Measurements from ENCODE around the gene DYRK3. TPM values are rescaled to one million over a fixed set of nuclear protein-coding genes. Genes with fewer than 3 reads are reported as not detected.

Gene DYRK3
- total RNA-seq, 1 donor from 2014 or later = 5.9 TPM

- TF ChIP-seq POLR2A (IDR thresholded peaks at IDR 0.05) = no peak
- peak in 1 of 2 donors; percentile 45 for TF ChIP-seq POLR2AphosphoS5 (IDR thresholded peaks at IDR 0.05; ENCODE audit: insufficient read depth in 1 of 2, low read depth in 1 of 2)
- no peak for DNase-seq (ENCODE audit: extremely low spot score in 2 of 2)
- intact Hi-C loops (cut with DNase I) = no loop called here
- Histone ChIP-seq H3K9me3 (no peaks in the 10 kb centered on the region), H3K36me3 (peaks cover 0 to 39% of the 10 kb centered on the region in 2 donors), H3K4me1 (peaks cover 59% of the 10 kb centered on the region), H3K4me3 (no peak overlapping the region), H3K27ac (peak overlapping the region; percentile 77), H3K27me3 (no peaks in the 10 kb centered on the region)
Measured at GRCh38 chr1:206590025-206590758, 45.1 kb upstream of the DYRK3 start.

- Histone ChIP-seq H3K36me3 (peaks cover 0 to 44% of the 10 kb centered on the region in 2 donors), H3K4me1 (peaks cover 49% of the 10 kb centered on the region), H3K27ac (peak overlapping the region; percentile 77)
Measured at GRCh38 chr1:206591226-206591625, 44.1 kb upstream of the DYRK3 start.

DNA sequence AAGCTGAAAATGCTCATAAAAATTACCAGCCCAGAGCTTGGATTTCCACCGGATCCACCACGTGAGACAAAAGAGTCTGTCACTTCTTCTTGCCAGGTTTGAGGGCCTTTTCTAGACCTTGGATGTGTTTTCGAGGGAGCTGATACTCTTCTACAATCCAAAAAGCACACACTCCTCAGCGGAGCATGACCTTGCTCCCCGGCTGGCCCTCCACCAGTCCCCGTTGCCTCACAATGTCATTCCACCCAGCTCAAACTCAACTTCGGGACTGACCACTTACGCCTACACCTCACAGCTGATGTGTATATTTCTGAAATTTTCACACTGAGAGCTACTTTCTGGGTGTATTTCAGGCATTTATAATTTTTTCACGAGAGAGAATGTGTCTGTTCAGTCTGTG, 43.6 kb upstream of the DYRK3 start:
- peaks cover 0 to 49% of the 10 kb centered on the region in 2 donors for H3K36me3 ChIP-seq
- H3K27ac ChIP-seq = peak overlapping the region; percentile 77
- peaks cover 46% of the 10 kb centered on the region for H3K4me1 ChIP-seq
- H3K4me3 ChIP-seq = no peak overlapping the region
- DNase-seq (ENCODE audit: extremely low spot score in 2 of 2) = no peak
- TF ChIP-seq, protein P1, sequence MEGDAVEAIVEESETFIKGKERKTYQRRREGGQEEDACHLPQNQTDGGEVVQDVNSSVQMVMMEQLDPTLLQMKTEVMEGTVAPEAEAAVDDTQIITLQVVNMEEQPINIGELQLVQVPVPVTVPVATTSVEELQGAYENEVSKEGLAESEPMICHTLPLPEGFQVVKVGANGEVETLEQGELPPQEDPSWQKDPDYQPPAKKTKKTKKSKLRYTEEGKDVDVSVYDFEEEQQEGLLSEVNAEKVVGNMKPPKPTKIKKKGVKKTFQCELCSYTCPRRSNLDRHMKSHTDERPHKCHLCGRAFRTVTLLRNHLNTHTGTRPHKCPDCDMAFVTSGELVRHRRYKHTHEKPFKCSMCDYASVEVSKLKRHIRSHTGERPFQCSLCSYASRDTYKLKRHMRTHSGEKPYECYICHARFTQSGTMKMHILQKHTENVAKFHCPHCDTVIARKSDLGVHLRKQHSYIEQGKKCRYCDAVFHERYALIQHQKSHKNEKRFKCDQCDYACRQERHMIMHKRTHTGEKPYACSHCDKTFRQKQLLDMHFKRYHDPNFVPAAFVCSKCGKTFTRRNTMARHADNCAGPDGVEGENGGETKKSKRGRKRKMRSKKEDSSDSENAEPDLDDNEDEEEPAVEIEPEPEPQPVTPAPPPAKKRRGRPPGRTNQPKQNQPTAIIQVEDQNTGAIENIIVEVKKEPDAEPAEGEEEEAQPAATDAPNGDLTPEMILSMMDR (IDR thresholded peaks at IDR 0.05) = no peak
- no peak for TF ChIP-seq POLR2A (IDR thresholded peaks at IDR 0.05)
- no peak for TF ChIP-seq POLR2AphosphoS5 (IDR thresholded peaks at IDR 0.05; ENCODE audit: insufficient read depth in 1 of 2, low read depth in 1 of 2)
- no peaks in the 10 kb centered on the region for H3K9me3 ChIP-seq
- H3K27me3 ChIP-seq = no peaks in the 10 kb centered on the region
- intact Hi-C loops (cut with DNase I) = no loop called here

More at GRCh38 chr1:206591226-206591625, 44.1 kb upstream of the DYRK3 start:
- Histone ChIP-seq H3K9me3 (no peaks in the 10 kb centered on the region), H3K27me3 (no peaks in the 10 kb centered on the region), H3K4me3 (no peak overlapping the region)
- intact Hi-C loops (cut with DNase I) = no loop called here
- DNase-seq (ENCODE audit: extremely low spot score in 2 of 2) = no peak
- TF ChIP-seq, protein P1 (IDR thresholded peaks at IDR 0.05) = no peak
- no peak for TF ChIP-seq POLR2A (IDR thresholded peaks at IDR 0.05)
- no peak for TF ChIP-seq POLR2AphosphoS5 (IDR thresholded peaks at IDR 0.05; ENCODE audit: insufficient read depth in 1 of 2, low read depth in 1 of 2)

- Histone ChIP-seq H3K4me1 (peaks cover 31% of the 10 kb centered on the region), H3K4me3 (no peak overlapping the region), H3K27me3 (no peaks in the 10 kb centered on the region), H3K27ac (no peak overlapping the region), H3K36me3 (peaks cover 0 to 65% of the 10 kb centered on the region in 2 donors), H3K9me3 (no peaks in the 10 kb centered on the region)
- intact Hi-C loops (cut with DNase I) = no loop called here
- TF ChIP-seq, protein P1 (IDR thresholded peaks at IDR 0.05) = no peak
- TF ChIP-seq POLR2A (IDR thresholded peaks at IDR 0.05) = no peak
- DNase-seq (ENCODE audit: extremely low spot score in 2 of 2) = no peak
Measured at GRCh38 chr1:206593351-206593925, 41.9 kb upstream of the DYRK3 start.

DNA sequence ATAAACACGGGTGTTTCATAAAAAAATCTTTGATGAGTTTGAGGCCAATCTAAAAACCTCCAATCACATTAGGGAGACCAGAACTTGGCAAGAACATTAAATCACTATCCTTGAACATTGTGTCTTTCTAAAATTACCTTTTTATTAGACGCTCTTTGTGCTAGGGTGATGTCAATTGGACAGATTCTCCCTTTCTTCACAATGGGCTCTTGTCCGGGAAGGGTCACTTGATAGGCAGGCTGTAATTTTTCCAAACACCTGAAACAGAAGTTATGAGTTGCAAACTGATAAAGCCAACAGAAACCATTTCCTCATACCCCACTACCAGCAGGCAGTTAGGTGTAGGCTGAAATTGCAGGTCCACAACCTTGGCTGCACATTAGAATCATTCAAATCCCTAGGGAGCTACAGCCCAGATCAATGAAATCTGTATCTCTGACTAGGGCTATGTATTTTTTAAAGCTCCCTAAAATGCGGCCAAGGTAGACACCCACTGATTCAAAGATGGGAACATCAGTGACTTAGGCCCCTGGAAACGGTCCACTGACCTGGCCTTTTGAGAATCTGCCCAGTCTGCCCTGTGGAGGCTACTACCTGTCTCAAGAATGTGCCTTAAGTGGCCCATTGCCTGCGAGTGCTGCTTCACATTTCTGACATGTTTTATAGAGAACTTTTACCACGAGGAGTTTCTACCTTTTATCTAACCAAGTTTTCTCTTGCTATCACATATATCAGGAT, 39.6 kb upstream of the DYRK3 start:
- Histone ChIP-seq H3K36me3 (peaks cover 0 to 88% of the 10 kb centered on the region in 2 donors), H3K9me3 (no peaks in the 10 kb centered on the region), H3K27me3 (no peaks in the 10 kb centered on the region), H3K27ac (no peak overlapping the region), H3K4me1 (peaks cover 8% of the 10 kb centered on the region), H3K4me3 (no peak overlapping the region)
- DNase-seq (ENCODE audit: extremely low spot score in 2 of 2) = no peak
- no peak for TF ChIP-seq POLR2AphosphoS5 (IDR thresholded peaks at IDR 0.05; ENCODE audit: insufficient read depth in 1 of 2, low read depth in 1 of 2)
- intact Hi-C loops (cut with DNase I) = no loop called here

All from vagina (tissue), 2 donors.